Uterus (tissue), 4 donors: ENCODE data around the gene KRTAP4-5. TPM values are rescaled to one million over a fixed set of nuclear protein-coding genes. Genes with fewer than 3 reads are reported as not detected.

Source experiments
- DNase-seq, 2 donors: peaks; one replicate each; pipeline ENCODE4 v3.0.0-alpha.2; 2019 to 2020
- H3K27ac ChIP-seq, 2 donors: fragments of 200-600 bp; sonication (generic); 1 replicate in 1 of 2; 2 replicates in 1 of 2; pipeline ENCODE4 v1.5.1; 2016 to 2018
- H3K27me3 ChIP-seq, 2 donors: fragments of 200-600 bp; sonication (generic); one replicate each; pipeline ENCODE4 v1.5.1; 2018 to 2019; ENCODE audit warnings: control low read depth in 1 of 2
- H3K36me3 ChIP-seq, 2 donors: fragments of 200-600 bp; sonication (generic); one replicate each; pipeline ENCODE4 v1.5.1; 2019; ENCODE audit warnings: control low read depth in 1 of 2
- H3K4me1 ChIP-seq, 2 donors: fragments of 200-600 bp; sonication (generic); one replicate each; pipeline ENCODE4 v1.5.1; 2018 to 2019; ENCODE audit warnings: control low read depth in 1 of 2
- H3K4me3 ChIP-seq, 2 donors: fragments of 200-600 bp; sonication (generic); 1 replicate in 1 of 2; 2 replicates in 1 of 2; pipeline ENCODE4 v1.5.1; 2018 to 2019; ENCODE audit warnings: mild to moderate bottlenecking in 1 of 2
- H3K9me3 ChIP-seq, 2 donors: fragments of 200-600 bp; sonication (generic); one replicate each; pipeline ENCODE4 v1.5.1; 2019; ENCODE audit warnings: control low read depth in 1 of 2
- CTCF ChIP-seq, 4 experiments: fragments of 200-600 bp in 2 of 4; fragments of 450-650 bp in 2 of 4; sonication (generic) in 2 of 4; IDR thresholded peaks; one replicate each; pipeline ENCODE4 v1.5.1; 2016 to 2019; ENCODE audit warnings: antibody characterized with exemption in 4 of 4, mild to moderate bottlenecking in 2 of 4, moderate library complexity in 1 of 4
- POLR2A ChIP-seq, 2 donors: fragments of 450-650 bp; IDR thresholded peaks; one replicate each; pipeline ENCODE4 v1.6.1; 2016; ENCODE audit warnings: antibody characterized with exemption in 2 of 2, mild to moderate bottlenecking in 1 of 2, moderate library complexity in 1 of 2
- intact Hi-C: fragments of 100-400 bp; cut with DNase I; formaldehyde crosslinking; loops from one replicate; pipeline ENCODE4 v1.15.1; 2023; ENCODE audit warnings: low total_unique reads
- total RNA-seq, 4 donors: library from RNA; depleted of rRNA in 3 of 4; stranded (reverse); fragments of >200 nt in 3 of 4; gene quantifications; one replicate each; pipeline versions ENCODE4 v1.1.0 to v1.2.4, GENCODE V29; 2014 to 2023
- donor health status: DM: yes; HTN: yes; CAD: no.

The KRTAP4-5 gene
- total RNA-seq, 4 donors from 2014 or later: not detected

- no peaks in the 10 kb centered on the region for H3K9me3 ChIP-seq
- no peak within 1 kb of the TSS for H3K4me3 ChIP-seq
- H3K4me1 ChIP-seq: no peaks in the 10 kb centered on the region
- H3K27ac ChIP-seq: no peak within 1 kb of the TSS
- no peaks in the 10 kb centered on the region for H3K36me3 ChIP-seq
- no peak for DNase-seq
- TF ChIP-seq POLR2A (IDR thresholded peaks at IDR 0.05): no peak
- no peak for TF ChIP-seq CTCF (IDR thresholded peaks at IDR 0.05)
- intact Hi-C loops: no loop called here
- H3K27me3 ChIP-seq: no peaks in the 10 kb centered on the region
Measured at GRCh38 chr17:41184480-41184961, 34.9 kb upstream of the KRTAP4-5 start, which contains the start of gene KRTAP4-1. TSS of gene KRTAP4-1 (minus strand) at chr17:41184911. CDS start at chr17:41184854, 57 bp downstream.

GRCh38 chr17:41178843-41179616 lies 29.4 kb upstream of the KRTAP4-5 start:
- no peaks in the 10 kb centered on the region for H3K4me1 ChIP-seq
- H3K4me3 ChIP-seq: no peak overlapping the region
- H3K36me3 ChIP-seq: no peaks in the 10 kb centered on the region
- TF ChIP-seq POLR2A (IDR thresholded peaks at IDR 0.05) (no peak), CTCF (IDR thresholded peaks at IDR 0.05) (no peak)
- no peak overlapping the region for H3K27ac ChIP-seq
- H3K9me3 ChIP-seq: no peaks in the 10 kb centered on the region
- intact Hi-C loops: no loop called here
- no peak for DNase-seq
- no peaks in the 10 kb centered on the region for H3K27me3 ChIP-seq

- no peak overlapping the region for H3K4me3 ChIP-seq
- TF ChIP-seq CTCF (IDR thresholded peaks at IDR 0.05): no peak
- no peak for TF ChIP-seq POLR2A (IDR thresholded peaks at IDR 0.05)
- H3K4me1 ChIP-seq: no peaks in the 10 kb centered on the region
- no peak overlapping the region for H3K27ac ChIP-seq
- no peaks in the 10 kb centered on the region for H3K27me3 ChIP-seq
- intact Hi-C loops: no loop called here
- H3K9me3 ChIP-seq: no peaks in the 10 kb centered on the region
- H3K36me3 ChIP-seq: no peaks in the 10 kb centered on the region
- DNase-seq: no peak
Measured at GRCh38 chr17:41178341-41178740, 28.7 kb upstream of the KRTAP4-5 start.

- no peaks in the 10 kb centered on the region for H3K9me3 ChIP-seq
- no peak for DNase-seq
- H3K27me3 ChIP-seq: no peaks in the 10 kb centered on the region
- H3K27ac ChIP-seq: no peak within 1 kb of the TSS
- intact Hi-C loops: no loop called here
- no peak within 1 kb of the TSS for H3K4me3 ChIP-seq
- TF ChIP-seq POLR2A (IDR thresholded peaks at IDR 0.05) (no peak), CTCF (IDR thresholded peaks at IDR 0.05) (no peak)
- H3K36me3 ChIP-seq: no peaks in the 10 kb centered on the region
- H3K4me1 ChIP-seq: no peaks in the 10 kb centered on the region
Measured at GRCh38 chr17:41177727-41178271, 28.2 kb upstream of the KRTAP4-5 start, which contains the start of gene KRTAP4-2. TSS of gene KRTAP4-2 (minus strand) at chr17:41178221. CDS start at chr17:41178164, 57 bp downstream.

- H3K9me3 ChIP-seq: no peaks in the 10 kb centered on the region
- no peaks in the 10 kb centered on the region for H3K36me3 ChIP-seq
- H3K4me3 ChIP-seq: no peak overlapping the region
- H3K27me3 ChIP-seq: no peaks in the 10 kb centered on the region
- intact Hi-C loops: no loop called here
- TF ChIP-seq POLR2A (IDR thresholded peaks at IDR 0.05): no peak
- TF ChIP-seq CTCF (IDR thresholded peaks at IDR 0.05): no peak
- DNase-seq: no peak
- H3K27ac ChIP-seq: no peak overlapping the region
- H3K4me1 ChIP-seq: no peaks in the 10 kb centered on the region
Measured at GRCh38 chr17:41176744-41177387, 27.2 kb upstream of the KRTAP4-5 start.
